ENCODE data around the gene DNAH9. TPM values are rescaled to one million over a fixed set of nuclear protein-coding genes. Genes with fewer than 3 reads are reported as not detected.

The DNAH9 gene
- total and polyA plus RNA-seq, 2 of the 8 experiments (the other 6 are each of a cell fraction or from before 2014, with no cell fraction given): 0.21 to 0.86 TPM

DNA sequence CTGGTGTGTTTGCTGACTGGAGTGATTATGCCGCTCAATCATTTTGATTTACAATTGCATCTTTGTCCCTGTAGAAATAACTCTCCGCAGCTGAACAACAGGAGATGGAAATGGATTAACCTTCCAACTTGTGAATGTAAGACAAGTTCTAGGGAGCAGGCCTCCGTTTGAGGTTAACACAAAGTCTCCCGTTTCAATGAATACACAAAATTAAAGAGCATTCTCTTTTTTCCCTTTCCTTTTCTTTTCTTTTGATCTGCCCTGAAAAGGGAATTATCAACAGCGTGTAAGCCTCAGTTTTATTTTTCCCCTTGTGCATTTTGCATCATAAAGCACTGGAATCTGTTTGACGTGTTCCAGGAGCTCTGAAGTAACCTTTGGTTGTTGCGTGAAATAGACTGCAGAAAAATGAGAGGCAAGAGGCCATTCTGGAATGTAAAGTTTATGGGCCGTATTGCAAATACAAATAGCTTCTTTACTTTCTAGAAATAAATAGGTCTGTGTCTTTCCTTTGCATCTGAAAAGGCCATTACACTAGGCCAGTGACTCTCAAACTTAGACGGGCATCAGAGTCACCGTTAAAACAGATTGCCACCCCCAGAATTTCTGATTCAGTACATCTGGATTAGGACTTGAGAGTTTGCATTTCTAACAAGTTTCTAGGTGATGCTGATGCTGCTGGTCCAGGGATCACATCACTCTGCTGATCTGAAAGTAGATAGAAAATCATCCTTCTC is 234.3 kb downstream of the DNAH9 start:
- no peak overlapping the region for H4K8ac ChIP-seq (ENCODE audit: extremely low read depth, insufficient read depth, low read length)
- H2AFZ ChIP-seq (ENCODE audit: low read length): no peak overlapping the region
- H2BK120ac ChIP-seq (replicated peaks; ENCODE audit: low read depth, low read length): no peak overlapping the region
- no peaks in the 10 kb centered on the region for H3K4me1 ChIP-seq (replicated peaks in 1 of 4; ENCODE audit: control insufficient read depth in 3 of 4, insufficient read depth in 4 of 4, low read length in 3 of 4)
- no peak overlapping the region for H4K91ac ChIP-seq (replicated peaks; ENCODE audit: insufficient read length, low read length)
- H3K9ac ChIP-seq (replicated peaks in 1 of 4; ENCODE audit: extremely low read depth in 1 of 4, low read depth in 3 of 4, low read length in 3 of 4): no peak overlapping the region
- ChIA-PET CTCF (ENCODE audit: partially characterized antibody) (interaction anchor here (0.6 to 1.0 kb wide), 3 partner anchors 103 to 559 kb away, joined by 3 to 6 read pairs (median 3); no protein-coding TSS in a partner anchor), POLR2A (ENCODE audit: partially characterized antibody) (no interaction called here)
- no peaks in the 10 kb centered on the region for H3K9me3 ChIP-seq (ENCODE audit: insufficient read depth in 2 of 2, low read depth in 1 of 2, low read length in 1 of 2)
- no peak overlapping the region for H3K23ac ChIP-seq (ENCODE audit: insufficient read length)
- no peak overlapping the region for H2BK20ac ChIP-seq (ENCODE audit: low read length)
- no peaks in the 10 kb centered on the region for H3K23me2 ChIP-seq (ENCODE audit: low read depth, low read length)
- no peak overlapping the region for H3K27ac ChIP-seq (ENCODE audit: low read depth, low read length)
- H3K27me3 ChIP-seq (replicated peaks in 1 of 4; ENCODE audit: control insufficient read depth in 3 of 4, extremely low read depth in 1 of 4, insufficient read depth in 3 of 4, low read length in 3 of 4): no peaks in the 10 kb centered on the region
- no peak overlapping the region for H3K4me3 ChIP-seq (ENCODE audit: extremely low read depth in 1 of 4, insufficient read depth in 2 of 4, low read depth in 3 of 4, low read length in 4 of 4)
- FAIRE-seq (no peak), DNase-seq (ENCODE audit: low read depth in 1 of 2, low spot score in 2 of 2) (no peak)
- H2BK12ac ChIP-seq (ENCODE audit: low read depth, low read length): no peak overlapping the region
- no peaks in the 10 kb centered on the region for H3K79me1 ChIP-seq (ENCODE audit: low read depth, low read length)
- no peak overlapping the region for H3K18ac ChIP-seq (ENCODE audit: extremely low read depth, low read length)
- no peaks in the 10 kb centered on the region for H4K20me1 ChIP-seq (replicated peaks in 1 of 2; ENCODE audit: control insufficient read depth in 1 of 2, insufficient read depth in 2 of 2, low read length in 2 of 2)
- H2BK15ac ChIP-seq (ENCODE audit: low read length): no peak overlapping the region
- H3K4me2 ChIP-seq (ENCODE audit: insufficient read depth in 1 of 2, low read depth in 2 of 2, low read length in 2 of 2): no peak overlapping the region
- H3K36me3 ChIP-seq (ENCODE audit: control insufficient read depth in 2 of 4, insufficient read depth in 4 of 4, low read length in 3 of 4): no peaks in the 10 kb centered on the region
- H3K4ac ChIP-seq (replicated peaks; ENCODE audit: insufficient read length, low read depth, low read length): no peak overlapping the region
- H3K14ac ChIP-seq (ENCODE audit: insufficient read length): no peak overlapping the region
- no peaks in the 10 kb centered on the region for H3K79me2 ChIP-seq (ENCODE audit: control insufficient read depth in 1 of 2, insufficient read depth in 2 of 2, low read length in 2 of 2)
- H2BK5ac ChIP-seq (ENCODE audit: low read depth, low read length): no peak overlapping the region
- H3K56ac ChIP-seq (replicated peaks; ENCODE audit: insufficient read length, low read depth, low read length): no peak overlapping the region
- WGBS, 2 experiments (ENCODE audit: extremely low coverage in 1 of 2, insufficient coverage in 1 of 2, insufficient read length in 1 of 2, insufficient replicate concordance in 2 of 2, low coverage in 1 of 2, low lambda C conversion rate in 2 of 2, missing lambda C conversion rate in 1 of 2): 84% methylated on average over 10 of the region's 10 CpGs; no CpG with 5 or more reads in 1 of the 2 experiments
- no peak overlapping the region for H2AK5ac ChIP-seq (ENCODE audit: low read depth, low read length)
- no peak overlapping the region for H4K5ac ChIP-seq (ENCODE audit: insufficient read length, low read depth, low read length)
- TF ChIP-seq SIN3A (conservative IDR thresholded peaks at IDR 0.05 in 1 of 2, IDR thresholded peaks at IDR 0.05 in 1 of 2; ENCODE audit: low read depth in 1 of 2, low read length in 2 of 2) (no peak), POLR2A (IDR thresholded peaks at IDR 0.05; ENCODE audit: control extremely low read depth in 1 of 2, low read depth in 2 of 2, low read length in 2 of 2) (no peak), SAP30 (IDR thresholded peaks at IDR 0.05; ENCODE audit: insufficient read depth, insufficient replicate concordance, low read length) (no peak), FOSL1 (IDR thresholded peaks at IDR 0.05; ENCODE audit: insufficient read depth, low read depth, low read length) (no peak), TEAD4 (IDR thresholded peaks at IDR 0.05; ENCODE audit: low read depth, low read length) (no peak), BCL11A (IDR thresholded peaks at IDR 0.05; ENCODE audit: low read depth in 2 of 2, low read length in 2 of 2) (no peak), RAD21 (IDR thresholded peaks at IDR 0.05 in 1 of 2, conservative IDR thresholded peaks at IDR 0.05 in 1 of 2; ENCODE audit: low read depth in 2 of 2, low read length in 2 of 2) (no peak), EZH2 (IDR thresholded peaks at IDR 0.05; ENCODE audit: low read depth, low read length, severe bottlenecking) (no peak), SP4 (IDR thresholded peaks at IDR 0.05; ENCODE audit: low read length) (no peak)

Data from H1 (cell line).